ENCODE data around the gene PHC1.
"Not testable (repeated sequence)": the region's sequence is repeated elsewhere in the genome, so short reads cannot be mapped to it uniquely, and the experiment has no call there.

Gene PHC1

GRCh38 chr12:8907513-8907912 is 6.8 kb upstream of the PHC1 start:
- H3K27ac ChIP-seq: no peak overlapping the region

GRCh38 chr12:8909752-8910151 is 4.6 kb upstream of the PHC1 start:
- H3K27ac ChIP-seq: no peak overlapping the region
- DNase-seq (ENCODE audit: low read depth, low spot score): no peak

More at GRCh38 chr12:8907513-8907912, 6.8 kb upstream of the PHC1 start:
- DNase-seq (ENCODE audit: low read depth, low spot score): no peak

- DNase-seq (ENCODE audit: low read depth, low spot score): no peak
- no peak overlapping the region for H3K27ac ChIP-seq
Measured at GRCh38 chr12:8911606-8912268, 2.6 kb upstream of the PHC1 start.

- DNase-seq (ENCODE audit: low read depth, low spot score): peak; percentile 27
- peak overlapping the region; percentile 78 for H3K27ac ChIP-seq
Measured at GRCh38 chr12:8912914-8913313, 1.4 kb upstream of the PHC1 start.

- no peak for DNase-seq (ENCODE audit: low read depth, low spot score)
- H3K27ac ChIP-seq: peak overlapping the region; percentile 78
Measured at GRCh38 chr12:8913702-8914032, 642 bp upstream of the PHC1 start.

GRCh38 chr12:8914716-8915526 is 612 bp downstream of the PHC1 start:
- no peak for DNase-seq (ENCODE audit: low read depth, low spot score)
- H3K27ac ChIP-seq: peak overlapping the region; percentile 78

- no peak for DNase-seq (ENCODE audit: low read depth, low spot score)
- H3K27ac ChIP-seq: no peak overlapping the region
Measured at GRCh38 chr12:8916154-8916553, 1.8 kb downstream of the PHC1 start.

GRCh38 chr12:8917031-8917430 is 2.7 kb downstream of the PHC1 start:
- H3K27ac ChIP-seq: no peak overlapping the region
- DNase-seq (ENCODE audit: low read depth, low spot score): no peak

- DNase-seq (ENCODE audit: low read depth, low spot score): no peak
Measured at GRCh38 chr12:8917751-8918150, 3.4 kb downstream of the PHC1 start.

GRCh38 chr12:8919643-8920042 is 5.3 kb downstream of the PHC1 start:
- H3K27ac ChIP-seq; DNase-seq (ENCODE audit: low read depth, low spot score): not testable (repeated sequence)

More at GRCh38 chr12:8917751-8918150, 3.4 kb downstream of the PHC1 start:
- H3K27ac ChIP-seq: no peak overlapping the region

- DNase-seq (ENCODE audit: low read depth, low spot score): no peak
- no peak overlapping the region for H3K27ac ChIP-seq
Measured at GRCh38 chr12:8922544-8922943, 8.2 kb downstream of the PHC1 start.

GRCh38 chr12:8930655-8931323 is 16.5 kb downstream of the PHC1 start:
- DNase-seq (ENCODE audit: low read depth, low spot score); H3K27ac ChIP-seq: not testable (repeated sequence)

- not testable (repeated sequence) for H3K27ac ChIP-seq; DNase-seq (ENCODE audit: low read depth, low spot score)
Measured at GRCh38 chr12:8932464-8932863, 18.2 kb downstream of the PHC1 start.

GRCh38 chr12:8934080-8934479 is 19.8 kb downstream of the PHC1 start:
- not testable (repeated sequence) for DNase-seq (ENCODE audit: low read depth, low spot score); H3K27ac ChIP-seq

GRCh38 chr12:8936735-8937134 is 22.4 kb downstream of the PHC1 start:
- no peak for DNase-seq (ENCODE audit: low read depth, low spot score)
- H3K27ac ChIP-seq: no peak overlapping the region

GRCh38 chr12:8937842-8938442 is 23.6 kb downstream of the PHC1 start:
- not testable (repeated sequence) for DNase-seq (ENCODE audit: low read depth, low spot score); H3K27ac ChIP-seq

GRCh38 chr12:8941691-8942478 is 27.6 kb downstream of the PHC1 start:
- H3K27ac ChIP-seq: no peak overlapping the region
- no peak for DNase-seq (ENCODE audit: low read depth, low spot score)

GRCh38 chr12:8943565-8944186 is 29.4 kb downstream of the PHC1 start:
- no peak for DNase-seq (ENCODE audit: low read depth, low spot score)
- no peak overlapping the region for H3K27ac ChIP-seq

GRCh38 chr12:8946733-8947132 is 32.4 kb downstream of the PHC1 start:
- H3K27ac ChIP-seq: no peak overlapping the region
- DNase-seq (ENCODE audit: low read depth, low spot score): no peak

- DNase-seq (ENCODE audit: low read depth, low spot score): no peak
- H3K27ac ChIP-seq: no peak overlapping the region
Measured at GRCh38 chr12:8947737-8948136, 33.4 kb downstream of the PHC1 start.
